Fibroblast of the aortic adventitia (primary cell): ENCODE measurements around the gene PRPH. TPM values are rescaled to one million over a fixed set of nuclear protein-coding genes. Genes with fewer than 3 reads are reported as not detected.
"Not testable (repeated sequence)": the region's sequence is repeated elsewhere in the genome, so short reads cannot be mapped to it uniquely, and the experiment has no call there.

ENCODE experiments used
- DNase-seq: peaks from one replicate; pipeline ENCODE4 v3.0.0-alpha.2; 2010; ENCODE audit warnings: low read depth
- H3K4me3 ChIP-seq: 2 replicates; pipeline ENCODE4 v1.5.1; 2011; ENCODE audit warnings: low read depth, mild to moderate bottlenecking, control low read depth, low read length, moderate library complexity
- total RNA-seq: library from RNA; depleted of rRNA; stranded (reverse); fragments of >200 nt; gene quantifications from 2 replicates; pipeline ENCODE4 v1.2.3, GENCODE V29; 2012; ENCODE audit warnings: low replicate concordance
- TF ChIP-seq, protein P1 (sequence below): IDR thresholded peaks from 2 replicates; pipeline ENCODE4 v1.5.1; 2011; ENCODE audit warnings: mild to moderate bottlenecking, low read length, control low read depth, inconsistent platforms; ENCODE audit not compliant: insufficient read depth

PRPH gene
- total RNA-seq, 1 donor, result 0.18 TPM

DNA sequence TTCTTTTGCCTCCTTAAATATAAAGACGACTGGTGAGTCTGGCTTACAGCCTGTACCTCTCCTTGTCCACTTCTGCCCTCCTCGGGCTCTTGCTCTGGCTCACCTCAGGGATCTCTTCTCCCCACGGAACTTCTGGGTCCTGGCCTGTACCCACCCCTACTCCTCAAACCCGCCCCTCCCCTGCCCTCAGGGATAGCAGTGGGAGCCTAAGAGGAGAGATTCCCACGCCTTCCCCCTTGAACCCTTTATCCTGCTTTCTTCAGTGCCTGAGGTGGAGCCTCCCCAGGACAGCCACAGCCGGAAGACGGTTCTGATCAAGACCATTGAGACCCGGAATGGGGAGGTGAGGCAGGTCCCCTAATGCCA lies 2.7 kb downstream of the PRPH start:
- TF ChIP-seq, protein P1, sequence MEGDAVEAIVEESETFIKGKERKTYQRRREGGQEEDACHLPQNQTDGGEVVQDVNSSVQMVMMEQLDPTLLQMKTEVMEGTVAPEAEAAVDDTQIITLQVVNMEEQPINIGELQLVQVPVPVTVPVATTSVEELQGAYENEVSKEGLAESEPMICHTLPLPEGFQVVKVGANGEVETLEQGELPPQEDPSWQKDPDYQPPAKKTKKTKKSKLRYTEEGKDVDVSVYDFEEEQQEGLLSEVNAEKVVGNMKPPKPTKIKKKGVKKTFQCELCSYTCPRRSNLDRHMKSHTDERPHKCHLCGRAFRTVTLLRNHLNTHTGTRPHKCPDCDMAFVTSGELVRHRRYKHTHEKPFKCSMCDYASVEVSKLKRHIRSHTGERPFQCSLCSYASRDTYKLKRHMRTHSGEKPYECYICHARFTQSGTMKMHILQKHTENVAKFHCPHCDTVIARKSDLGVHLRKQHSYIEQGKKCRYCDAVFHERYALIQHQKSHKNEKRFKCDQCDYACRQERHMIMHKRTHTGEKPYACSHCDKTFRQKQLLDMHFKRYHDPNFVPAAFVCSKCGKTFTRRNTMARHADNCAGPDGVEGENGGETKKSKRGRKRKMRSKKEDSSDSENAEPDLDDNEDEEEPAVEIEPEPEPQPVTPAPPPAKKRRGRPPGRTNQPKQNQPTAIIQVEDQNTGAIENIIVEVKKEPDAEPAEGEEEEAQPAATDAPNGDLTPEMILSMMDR, result no peak
- DNase-seq, result no peak
- no peak overlapping the region for H3K4me3 ChIP-seq

DNA sequence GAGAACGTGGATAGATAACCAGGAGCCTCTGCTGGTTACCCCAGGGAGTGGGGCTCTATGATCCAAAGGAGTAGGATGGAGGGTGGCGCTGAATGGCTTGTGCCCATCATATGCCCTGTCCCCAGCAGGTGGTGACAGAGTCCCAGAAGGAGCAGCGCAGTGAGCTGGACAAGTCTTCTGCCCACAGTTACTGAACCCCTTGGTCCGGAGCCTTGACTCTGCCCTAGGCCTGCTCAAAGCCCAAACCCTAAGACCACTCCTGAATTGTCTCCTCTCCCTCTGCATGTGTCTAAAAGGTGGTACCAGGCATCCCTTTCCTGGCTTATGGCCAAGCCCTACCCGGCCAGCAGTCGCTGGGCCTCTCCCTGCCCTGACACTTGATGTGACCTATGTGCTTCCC lies 3.2 kb downstream of the PRPH start:
- H3K4me3 ChIP-seq, result no peak overlapping the region
- no peak for DNase-seq
- TF ChIP-seq, protein P1, result no peak

DNA sequence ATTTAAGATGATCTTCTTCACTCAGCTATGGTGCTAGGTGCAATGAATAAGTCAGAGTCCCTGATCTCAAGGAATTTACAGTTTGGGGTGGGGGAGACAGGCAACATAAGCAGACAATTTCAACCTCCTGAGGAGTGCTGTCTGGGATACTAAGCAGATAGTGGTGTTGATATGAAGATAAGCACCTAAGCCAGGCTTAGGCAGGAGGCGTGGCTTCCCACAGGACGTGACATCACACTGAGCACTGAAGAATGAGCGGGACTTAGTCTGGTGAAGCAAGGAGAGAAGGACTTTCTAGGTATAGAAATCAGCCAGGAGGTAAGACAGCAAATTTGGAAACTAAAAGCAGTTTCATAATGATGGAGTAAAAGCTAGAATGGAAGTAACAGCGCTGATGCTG lies 6.8 kb downstream of the PRPH start:
- TF ChIP-seq, protein P1, result no peak

DNA sequence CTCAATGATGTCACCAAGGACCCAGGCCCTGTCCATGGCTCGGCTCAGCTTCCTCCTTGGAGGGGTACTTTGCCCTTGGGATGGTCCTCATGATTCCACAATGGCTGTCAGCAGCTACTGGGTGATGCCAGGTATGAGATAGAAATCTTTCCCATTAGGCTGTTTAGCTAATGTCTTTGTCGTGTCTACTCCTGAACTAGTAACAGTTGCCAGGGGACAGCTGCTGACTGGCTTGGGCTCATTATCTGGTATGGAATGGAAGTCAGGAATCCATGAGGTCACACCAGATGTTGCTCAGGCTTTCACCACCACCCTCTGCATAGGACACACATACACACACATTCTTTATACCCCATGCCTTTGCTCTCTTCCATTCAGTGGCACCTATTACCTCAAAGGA lies 9.2 kb downstream of the PRPH start:
- no peak overlapping the region for H3K4me3 ChIP-seq
- TF ChIP-seq, protein P1, result no peak

More for the DNA sequence above, 6.8 kb downstream of the PRPH start:
- H3K4me3 ChIP-seq, result no peak overlapping the region
- no peak for DNase-seq

DNA sequence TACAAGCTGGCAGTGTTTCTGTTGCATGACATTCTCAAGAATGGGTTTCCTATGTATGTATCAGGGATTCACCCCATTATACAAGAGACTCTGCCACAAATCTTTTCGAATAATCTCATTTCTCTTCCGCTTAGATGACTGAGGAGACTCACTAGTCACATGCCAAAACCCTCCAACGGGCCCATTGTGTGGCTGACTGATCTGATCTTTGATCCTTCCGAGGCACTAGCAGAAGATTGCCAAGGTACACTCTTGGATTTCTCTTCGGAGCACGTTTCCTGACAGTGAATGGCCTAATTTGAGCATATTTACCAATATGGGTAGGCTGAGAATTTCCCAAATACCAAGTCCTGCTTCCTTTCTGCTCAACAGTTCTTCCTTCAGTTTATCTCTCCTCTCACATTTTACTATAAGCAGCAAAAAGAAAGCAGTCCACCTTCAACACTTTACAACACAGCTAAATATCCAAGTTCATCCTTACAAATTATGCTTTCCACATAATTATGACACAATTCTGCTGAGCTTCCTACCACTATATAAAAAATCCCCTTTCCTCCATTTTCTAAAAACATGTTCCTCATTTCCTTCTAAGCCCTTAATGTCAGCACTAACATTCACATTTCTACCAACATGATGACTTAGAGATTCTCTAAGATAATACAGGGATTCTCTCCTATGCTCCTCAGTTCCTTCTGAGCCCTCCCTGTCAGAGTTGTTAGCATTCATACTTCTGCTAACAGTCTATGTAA lies 11.0 kb downstream of the PRPH start:
- no peak for DNase-seq
- TF ChIP-seq, protein P1, result no peak
- H3K4me3 ChIP-seq, result no peak overlapping the region

More for the DNA sequence above, 9.2 kb downstream of the PRPH start:
- DNase-seq, result peak; percentile 53

DNA sequence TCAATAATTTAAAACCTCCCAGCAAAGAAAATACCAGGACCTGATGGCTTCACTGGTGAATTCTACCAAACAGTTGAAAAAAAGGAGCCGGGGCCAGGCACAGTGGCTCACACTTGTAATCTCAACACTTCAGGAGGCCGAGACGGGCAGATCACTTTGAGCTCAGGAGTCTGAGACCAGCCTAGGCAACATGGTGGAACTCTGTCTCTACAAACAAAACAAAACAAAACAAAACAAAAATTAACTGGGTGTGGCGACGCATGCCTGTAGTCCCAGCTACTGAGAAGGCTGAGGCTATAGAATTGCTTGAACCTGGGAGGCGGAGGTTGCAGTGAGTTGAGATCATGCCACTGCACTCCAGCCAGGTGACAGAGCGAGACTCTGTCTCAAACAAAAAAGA lies 14.4 kb downstream of the PRPH start:
- no peak for DNase-seq

DNA sequence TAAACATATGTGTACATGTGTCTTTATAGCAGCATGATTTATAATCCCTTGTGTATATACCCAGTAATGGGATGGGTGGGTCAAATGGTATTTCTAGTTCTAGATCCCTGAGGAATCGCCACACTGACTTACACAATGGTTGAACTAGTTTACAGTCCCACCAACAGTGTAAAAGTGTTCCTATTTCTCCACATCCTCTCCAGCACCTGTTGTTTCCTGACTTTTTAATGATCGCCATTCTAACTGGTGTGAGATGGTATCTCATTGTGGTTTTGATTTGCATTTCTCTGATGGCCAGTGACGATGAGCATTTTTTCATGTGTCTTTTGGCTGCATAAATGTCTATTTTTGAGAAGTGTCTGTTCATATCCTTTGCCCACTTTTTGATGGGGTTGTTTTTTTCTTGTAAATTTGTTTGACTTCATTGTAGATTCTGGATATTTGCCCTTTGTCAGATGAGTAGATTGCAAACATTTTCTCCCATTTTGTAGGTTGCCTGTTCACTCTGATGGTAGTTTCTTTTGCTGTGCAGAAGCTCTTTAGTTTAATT lies 15.6 kb downstream of the PRPH start:
- DNase-seq, H3K4me3 ChIP-seq: not testable (repeated sequence)

More for the DNA sequence above, 14.4 kb downstream of the PRPH start:
- no peak overlapping the region for H3K4me3 ChIP-seq
- TF ChIP-seq, protein P1, result no peak
